Activated naive CD8-positive, alpha-beta T cell treated with anti-CD3 and anti-CD28 coated beads, Interleukin-2, amount 10 ng/mL, durations not matched to agents 7 days and 5 days (primary cell): ENCODE measurements around the gene RNF169. TPM values are rescaled to one million over a fixed set of nuclear protein-coding genes. Genes with fewer than 3 reads are reported as not detected.
"Not testable (repeated sequence)": the region's sequence is repeated elsewhere in the genome, so short reads cannot be mapped to it uniquely, and the experiment has no call there.

Experiments used
- ATAC-seq: fragments of 150-1000 bp; cut with Tn5 transposase; one replicate; pipeline ENCODE4 v1.10.0; 2021; ENCODE audit warnings: low read depth, moderate library complexity
- POLR2A ChIA-PET: fragments of 350-600 bp; sonication (Branson Sonifier 250); formaldehyde crosslinking; loops from one replicate; lab custom pipeline; 2021; ENCODE audit warnings: antibody characterized with exemption; lab: Charles Lee
- DNase-seq: peaks from one replicate; pipeline ENCODE4 v3.0.0; 2021
- H3K27ac Mint-ChIP-seq: one replicate; pipeline ENCODE4 v1.8.0; 2022; ENCODE audit warnings: mild to moderate bottlenecking, mixed read lengths
- H3K27me3 Mint-ChIP-seq: one replicate; pipeline ENCODE4 v1.8.0; 2022; ENCODE audit warnings: mild to moderate bottlenecking, moderate library complexity, mixed read lengths
- H3K36me3 Mint-ChIP-seq: one replicate; pipeline ENCODE4 v1.8.0; 2021; ENCODE audit warnings: mild to moderate bottlenecking, mixed read lengths
- H3K4me1 Mint-ChIP-seq: one replicate; pipeline ENCODE4 v1.8.0; 2021; ENCODE audit warnings: mixed read lengths
- H3K4me3 Mint-ChIP-seq: one replicate; pipeline ENCODE4 v1.8.0; 2022; ENCODE audit warnings: mild to moderate bottlenecking, moderate library complexity, mixed read lengths
- H3K9me3 Mint-ChIP-seq: one replicate; pipeline ENCODE4 v1.8.0; 2021; ENCODE audit warnings: mixed read lengths
- total RNA-seq, 2 experiments: library from RNA; stranded (reverse); gene quantifications; one replicate each; pipeline ENCODE4 v1.2.3, GENCODE V29; 2021

Gene RNF169
- total RNA-seq, 2 experiments from 2014 or later, result 18.7 to 20.8 TPM

GRCh38 chr11:74766905-74767304 is 18.3 kb downstream of the RNF169 start:
- peaks cover 13% of the 10 kb centered on the region for H3K4me1 Mint-ChIP-seq

GRCh38 chr11:74768172-74768651 is 19.6 kb downstream of the RNF169 start:
- DNase-seq, H3K27ac Mint-ChIP-seq, H3K9me3 Mint-ChIP-seq, H3K4me1 Mint-ChIP-seq, H3K27me3 Mint-ChIP-seq, H3K4me3 Mint-ChIP-seq, ATAC-seq, POLR2A ChIA-PET: not testable (repeated sequence)
- H3K36me3 Mint-ChIP-seq, result peaks cover 14% of the 10 kb centered on the region

More at GRCh38 chr11:74766905-74767304, 18.3 kb downstream of the RNF169 start:
- ATAC-seq (no peak), DNase-seq (no peak)
- Mint-ChIP-seq H3K36me3 (peaks cover 24% of the 10 kb centered on the region), H3K27me3 (no peaks in the 10 kb centered on the region), H3K9me3 (peaks cover 3% of the 10 kb centered on the region), H3K27ac (no peak overlapping the region), H3K4me3 (no peak overlapping the region)
- POLR2A ChIA-PET, result no interaction called here

- peaks cover 7% of the 10 kb centered on the region for H3K4me1 Mint-ChIP-seq
- no peaks in the 10 kb centered on the region for H3K27me3 Mint-ChIP-seq
- H3K36me3 Mint-ChIP-seq, result peaks cover 9% of the 10 kb centered on the region
- H3K4me3 Mint-ChIP-seq, result no peak overlapping the region
- DNase-seq, result no peak
- no peak for ATAC-seq
- H3K9me3 Mint-ChIP-seq, result peaks cover 1% of the 10 kb centered on the region
- POLR2A ChIA-PET, result no interaction called here
- no peak overlapping the region for H3K27ac Mint-ChIP-seq
Observed at GRCh38 chr11:74769055-74769707, 20.5 kb downstream of the RNF169 start.

- peaks cover 12% of the 10 kb centered on the region for H3K36me3 Mint-ChIP-seq
- peaks cover 9% of the 10 kb centered on the region for H3K4me1 Mint-ChIP-seq
- no peak overlapping the region for H3K27ac Mint-ChIP-seq
- ATAC-seq (no peak), DNase-seq (no peak)
- no peak overlapping the region for H3K4me3 Mint-ChIP-seq
- H3K9me3 Mint-ChIP-seq, result no peaks in the 10 kb centered on the region
- POLR2A ChIA-PET, result no interaction called here
- H3K27me3 Mint-ChIP-seq, result no peaks in the 10 kb centered on the region
Observed at GRCh38 chr11:74770456-74770855, 21.8 kb downstream of the RNF169 start.

- H3K4me1 Mint-ChIP-seq, result peaks cover 9% of the 10 kb centered on the region
- DNase-seq, result no peak
- ATAC-seq, result no peak
- H3K36me3 Mint-ChIP-seq, result peaks cover 14% of the 10 kb centered on the region
- no peaks in the 10 kb centered on the region for H3K27me3 Mint-ChIP-seq
- no peaks in the 10 kb centered on the region for H3K9me3 Mint-ChIP-seq
- POLR2A ChIA-PET, result no interaction called here
- no peak overlapping the region for H3K27ac Mint-ChIP-seq
- no peak overlapping the region for H3K4me3 Mint-ChIP-seq
Observed at GRCh38 chr11:74771139-74771538, 22.5 kb downstream of the RNF169 start.

DNA sequence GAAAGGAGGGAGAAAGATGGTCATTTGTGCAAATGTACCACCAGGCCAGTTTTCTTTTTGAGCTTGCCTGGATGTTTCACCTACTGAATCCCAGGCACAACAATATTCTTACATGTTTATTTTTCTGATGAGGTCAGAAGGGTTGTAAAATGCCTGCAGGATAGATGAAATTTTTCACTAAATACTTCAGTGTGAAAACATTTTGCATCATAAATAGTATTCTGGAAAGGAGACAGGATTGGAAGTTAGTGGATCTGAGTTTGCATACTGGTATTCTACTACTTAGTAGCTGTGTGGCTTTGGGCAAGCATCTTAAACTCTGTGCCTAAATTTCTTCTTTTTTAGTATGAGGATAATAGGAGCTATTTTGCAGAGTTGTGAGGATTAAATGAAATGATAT is 24.8 kb downstream of the RNF169 start:
- peaks cover 16% of the 10 kb centered on the region for H3K36me3 Mint-ChIP-seq
- H3K27me3 Mint-ChIP-seq, result no peaks in the 10 kb centered on the region
- DNase-seq (no peak), ATAC-seq (no peak)
- H3K4me1 Mint-ChIP-seq, result peaks cover 13% of the 10 kb centered on the region
- H3K4me3 Mint-ChIP-seq, result no peak overlapping the region
- POLR2A ChIA-PET, result no interaction called here
- H3K27ac Mint-ChIP-seq, result no peak overlapping the region
- no peaks in the 10 kb centered on the region for H3K9me3 Mint-ChIP-seq

DNA sequence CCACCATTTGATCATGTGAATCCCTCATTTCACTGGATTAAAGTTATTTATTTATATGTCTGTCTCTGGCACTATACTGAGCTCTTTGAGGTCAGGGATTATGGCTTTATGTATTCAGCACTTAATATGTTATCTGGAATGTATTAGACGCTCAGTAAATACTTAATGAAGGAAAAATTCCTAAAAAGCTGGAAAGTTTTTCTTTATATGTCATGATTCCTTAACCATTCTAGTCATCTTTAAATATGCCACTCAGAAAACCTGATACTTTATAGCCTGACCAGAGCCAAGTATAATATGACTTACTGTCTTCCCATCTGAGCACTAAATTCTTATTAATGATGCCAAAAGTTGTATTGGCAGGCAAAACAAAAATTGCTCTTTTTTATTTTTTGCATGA is 27.1 kb downstream of the RNF169 start:
- Mint-ChIP-seq H3K36me3 (peaks cover 19% of the 10 kb centered on the region), H3K4me3 (no peak overlapping the region), H3K27ac (no peak overlapping the region), H3K9me3 (no peaks in the 10 kb centered on the region), H3K27me3 (no peaks in the 10 kb centered on the region), H3K4me1 (peaks cover 6% of the 10 kb centered on the region)
- ATAC-seq, result no peak
- POLR2A ChIA-PET, result no interaction called here
- no peak for DNase-seq

DNA sequence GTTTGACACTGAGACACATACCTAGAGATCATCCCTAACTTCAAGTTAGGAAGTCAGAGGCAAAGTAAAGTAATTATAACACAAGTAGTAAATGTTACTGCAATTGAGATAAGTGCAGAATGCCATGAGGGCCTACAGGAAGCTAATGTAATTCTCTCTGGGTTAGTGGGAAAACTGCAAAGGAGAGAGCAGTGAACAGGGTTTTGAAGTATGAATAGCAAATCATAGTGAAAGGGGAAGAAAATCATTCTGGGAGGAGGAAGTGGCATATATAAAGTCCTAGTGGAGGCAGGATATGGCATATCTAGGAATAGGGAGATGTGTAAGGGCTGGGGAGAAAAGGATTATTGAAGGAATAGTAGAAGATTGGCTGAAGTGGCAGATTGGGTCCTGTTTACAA is 27.9 kb downstream of the RNF169 start:
- POLR2A ChIA-PET, result no interaction called here
- H3K27ac Mint-ChIP-seq, result no peak overlapping the region
- no peaks in the 10 kb centered on the region for H3K9me3 Mint-ChIP-seq
- peaks cover 6% of the 10 kb centered on the region for H3K4me1 Mint-ChIP-seq
- H3K27me3 Mint-ChIP-seq, result no peaks in the 10 kb centered on the region
- H3K4me3 Mint-ChIP-seq, result no peak overlapping the region
- ATAC-seq (no peak), DNase-seq (no peak)
- H3K36me3 Mint-ChIP-seq, result peaks cover 19% of the 10 kb centered on the region

GRCh38 chr11:74777038-74777437 is 28.4 kb downstream of the RNF169 start:
- Mint-ChIP-seq H3K27ac (no peak overlapping the region), H3K4me1 (peaks cover 6% of the 10 kb centered on the region), H3K9me3 (no peaks in the 10 kb centered on the region), H3K4me3 (no peak overlapping the region), H3K27me3 (no peaks in the 10 kb centered on the region), H3K36me3 (peaks cover 19% of the 10 kb centered on the region)
- POLR2A ChIA-PET, result no interaction called here
- ATAC-seq, result no peak
- DNase-seq, result no peak

GRCh38 chr11:74777877-74778276 is 29.2 kb downstream of the RNF169 start:
- Mint-ChIP-seq H3K4me1 (peaks cover 10% of the 10 kb centered on the region), H3K27ac (no peak overlapping the region), H3K4me3 (no peak overlapping the region), H3K27me3 (no peaks in the 10 kb centered on the region), H3K36me3 (peaks cover 19% of the 10 kb centered on the region), H3K9me3 (no peaks in the 10 kb centered on the region)
- DNase-seq, result no peak
- POLR2A ChIA-PET, result no interaction called here
- no peak for ATAC-seq

- no peaks in the 10 kb centered on the region for H3K27me3 Mint-ChIP-seq
- DNase-seq (no peak), ATAC-seq (no peak)
- POLR2A ChIA-PET, result no interaction called here
- peaks cover 19% of the 10 kb centered on the region for H3K36me3 Mint-ChIP-seq
- no peak overlapping the region for H3K4me3 Mint-ChIP-seq
- no peak overlapping the region for H3K27ac Mint-ChIP-seq
- peaks cover 17% of the 10 kb centered on the region for H3K4me1 Mint-ChIP-seq
- no peaks in the 10 kb centered on the region for H3K9me3 Mint-ChIP-seq
Observed at GRCh38 chr11:74778581-74778980, 29.9 kb downstream of the RNF169 start.

- H3K4me3 Mint-ChIP-seq, result no peak overlapping the region
- POLR2A ChIA-PET, result no interaction called here
- no peak for ATAC-seq
- H3K36me3 Mint-ChIP-seq, result peaks cover 12% of the 10 kb centered on the region
- no peaks in the 10 kb centered on the region for H3K9me3 Mint-ChIP-seq
- peaks cover 23% of the 10 kb centered on the region for H3K4me1 Mint-ChIP-seq
- no peak for DNase-seq
- H3K27ac Mint-ChIP-seq, result no peak overlapping the region
- no peaks in the 10 kb centered on the region for H3K27me3 Mint-ChIP-seq
Observed at GRCh38 chr11:74780248-74781005, 31.8 kb downstream of the RNF169 start.

DNA sequence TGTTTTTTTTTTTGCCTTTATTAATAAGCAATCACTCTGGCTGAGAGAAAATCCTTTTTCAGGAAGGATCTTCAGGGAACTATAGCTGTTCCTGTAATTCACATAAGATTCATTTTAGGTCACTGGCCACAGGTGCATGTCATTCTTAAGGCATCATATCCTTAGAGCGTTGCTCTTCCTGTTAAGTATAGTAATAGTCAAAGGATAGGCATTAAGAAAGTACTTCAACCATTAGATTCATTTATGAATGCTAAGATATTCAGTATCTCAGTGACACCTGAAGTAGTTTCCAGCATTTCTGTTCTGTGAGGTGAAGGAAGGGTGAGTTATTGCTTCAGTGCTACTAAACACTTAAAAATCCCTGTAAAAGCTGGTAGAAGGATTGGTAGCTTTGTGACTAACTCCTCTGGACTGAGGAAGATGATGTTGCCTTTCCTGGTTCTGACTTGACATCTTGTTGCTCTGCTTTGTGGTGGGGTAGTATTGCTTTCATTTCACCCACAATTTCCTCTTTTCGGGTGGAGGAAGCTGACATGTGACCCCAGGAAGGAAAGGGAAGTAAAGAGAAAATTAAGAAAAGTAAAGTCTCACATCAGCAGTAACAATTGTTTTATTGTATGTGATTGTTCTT is 34.7 kb downstream of the RNF169 start:
- H3K27me3 Mint-ChIP-seq, result no peaks in the 10 kb centered on the region
- DNase-seq (no peak), ATAC-seq (peak; percentile 60)
- peak overlapping the region; percentile 53 for H3K27ac Mint-ChIP-seq
- no peaks in the 10 kb centered on the region for H3K9me3 Mint-ChIP-seq
- H3K4me1 Mint-ChIP-seq, result peaks cover 19% of the 10 kb centered on the region
- H3K36me3 Mint-ChIP-seq, result peaks cover 9% of the 10 kb centered on the region
- POLR2A ChIA-PET, result interaction anchor here (0.6 kb wide), 1 partner anchor 32 kb away, joined by 3 read pairs; no protein-coding TSS in a partner anchor
- H3K4me3 Mint-ChIP-seq, result peak overlapping the region; percentile 54
